IPS-18c (cell line): ENCODE results near the gene CITED1.

ENCODE experiments used
- H3K4me3 ChIP-seq: 2 replicates; pipeline ENCODE4 v1.7.0; 2013; ENCODE audit warnings: low read depth, mild to moderate bottlenecking, low read length, moderate library complexity; ENCODE audit not compliant: insufficient read depth
- H3K9me3 ChIP-seq: one replicate; pipeline ENCODE4 v1.6.1; 2013; ENCODE audit warnings: mild to moderate bottlenecking, low read length, moderate library complexity; ENCODE audit not compliant: control insufficient read depth, insufficient read depth

The CITED1 gene

DNA sequence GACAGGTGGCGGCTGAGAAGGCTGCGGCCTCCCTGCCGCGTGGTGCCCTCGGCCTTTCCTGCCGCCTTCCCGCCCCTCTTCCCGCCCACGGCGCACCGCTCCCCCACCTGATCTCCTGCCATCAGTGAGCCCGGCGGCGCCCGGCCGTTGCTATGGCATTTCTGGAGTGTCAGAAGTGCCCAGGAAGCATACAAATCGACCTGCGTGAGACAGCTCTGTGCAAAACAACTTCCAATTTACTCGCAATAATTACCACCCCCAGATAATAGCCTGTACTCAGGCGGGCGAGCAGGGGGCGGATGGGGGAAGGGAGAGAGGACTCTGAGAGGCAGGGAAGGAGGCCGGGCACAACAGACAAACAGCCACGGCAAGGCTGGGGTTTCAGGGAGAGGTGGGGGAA lies 50.3 kb downstream of the CITED1 start:
- Histone ChIP-seq H3K9me3 (peaks cover 8% of the 10 kb centered on the region), H3K4me3 (no peak overlapping the region; the same call in 1 of the 2 replicates)

GRCh38 chrX:72254816-72255215 lies 50.9 kb downstream of the CITED1 start:
- no peak overlapping the region for H3K4me3 ChIP-seq
- H3K9me3 ChIP-seq = peaks cover 8% of the 10 kb centered on the region

DNA sequence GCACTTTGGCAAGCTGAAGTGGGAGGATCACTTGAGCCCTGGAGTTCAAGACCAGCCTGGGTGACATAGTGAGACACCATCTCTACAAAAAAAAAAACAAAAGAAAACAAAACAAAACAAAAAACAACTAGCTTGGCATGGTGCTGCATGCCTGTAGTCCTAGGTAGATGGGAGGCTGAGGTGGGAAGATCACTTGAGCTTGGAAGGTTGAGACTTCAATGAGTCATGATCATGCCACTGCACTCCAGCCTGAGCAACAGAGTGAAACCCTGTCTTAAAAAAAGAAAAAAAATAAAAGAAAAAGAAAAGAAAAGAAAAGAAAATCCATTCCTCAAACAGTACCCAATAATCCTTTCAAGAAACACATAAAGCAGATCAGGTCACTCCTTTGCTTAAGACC lies 52.0 kb downstream of the CITED1 start:
- H3K4me3 ChIP-seq = no peak overlapping the region
- peaks cover 8% of the 10 kb centered on the region for H3K9me3 ChIP-seq
